ENCODE measurements around the gene AKAP8L.

DNA sequence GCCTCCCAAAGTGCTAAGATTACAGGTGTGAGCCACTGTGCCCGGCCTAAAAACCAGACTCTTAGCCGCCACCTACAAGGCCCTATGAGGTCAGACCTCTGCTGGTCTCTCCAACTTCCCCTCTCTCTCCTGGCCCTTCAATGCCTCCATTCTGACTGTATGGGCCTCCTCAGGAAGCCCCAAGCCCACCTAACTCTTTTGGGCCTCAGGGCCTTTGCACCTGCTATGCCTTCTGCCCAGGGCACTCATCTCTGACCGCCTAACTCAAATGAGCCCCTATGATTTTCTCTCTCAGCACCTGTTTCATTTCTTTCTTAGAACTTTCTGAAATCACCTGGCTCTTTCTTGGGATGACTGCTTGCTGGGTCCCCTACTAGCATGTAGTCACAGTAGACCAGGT, 24.5 kb upstream of the AKAP8L start:
- TF ChIP-seq POLR2A (IDR thresholded peaks at IDR 0.05; ENCODE audit: low read depth) (no peak), CTCF (IDR thresholded peaks at IDR 0.05) (no peak)

Measured in esophagus muscularis mucosa (tissue), 3 donors.